GM12878 (cell line): ENCODE measurements around the gene REV3L. TPM values are rescaled to one million over a fixed set of nuclear protein-coding genes. Genes with fewer than 3 reads are reported as not detected.

Experiments
- ATAC-seq: fragments of 200-7000 bp; cut with Tn5 transposase; 3 replicates; pipeline ENCODE4 v1.9.1; 2020; ENCODE audit warnings: mild to moderate bottlenecking, moderate library complexity
- Bru-seq: library from RNA; stranded (reverse); fragments of 400-500 nt; gene quantifications from one replicate; lab custom pipeline; 2021; lab: Mats Ljungman, UMichigan
- BruChase-seq, 2 experiments: library from RNA; stranded (reverse); fragments of 400-500 nt; gene quantifications; one replicate each; lab custom pipeline; 2021; lab: Mats Ljungman, UMichigan
- BruUV-seq: library from RNA; stranded (reverse); fragments of 400-500 nt; replicated peaks from 2 replicates; lab custom pipeline; 2021; lab: Mats Ljungman, UMichigan
- CTCF ChIA-PET: fragments of 300-600 bp; sonication (Branson Sonifier 250); formaldehyde crosslinking; extraction: SDS; loops from one replicate; lab custom pipeline; 2021; ENCODE audit warnings: inconsistent platforms; lab: Yijun Ruan, JAX
- POLR2A ChIA-PET: fragments of 350-600 bp; formaldehyde crosslinking; extraction: SDS; loops from one replicate; lab custom pipeline; 2021; ENCODE audit warnings: inconsistent platforms; lab: Charles Lee
- RAD21 ChIA-PET: fragments of 300-600 bp; sonication (Branson Sonifier 250); formaldehyde crosslinking; loops from one replicate; lab custom pipeline; 2023; ENCODE audit warnings: antibody characterized with exemption; ENCODE audit not compliant: unreplicated experiment; lab: Charles Lee
- SMC1A ChIA-PET: fragments of 300-600 bp; sonication (Branson Sonifier 250); formaldehyde crosslinking; loops from one replicate; lab custom pipeline; 2023; ENCODE audit not compliant: unreplicated experiment, uncharacterized antibody; lab: Charles Lee
- DNase-seq: peaks from one replicate; pipeline ENCODE4 v3.0.0-alpha.2; 2011; ENCODE audit warnings: low read depth, low spot score
- FAIRE-seq: peaks from 3 replicates; lab custom pipeline; 2011; peaks lifted over from hg19 to GRCh38; lab: Jason Lieb, UNC
- H2AFZ ChIP-seq: 2 replicates; pipeline ENCODE4 v1.6.0; 2011; ENCODE audit warnings: low read depth, low read length, control low read depth; ENCODE audit not compliant: control insufficient read depth
- H3K27ac ChIP-seq: 2 replicates; pipeline ENCODE4 v1.5.1; 2011; ENCODE audit warnings: control low read depth; ENCODE audit not compliant: control insufficient read depth, insufficient read depth
- H3K27me3 ChIP-seq, 2 experiments: replicated peaks in 1 of 2; 2 replicates each; pipeline versions ENCODE4 v1.6.0 to v1.6.1; 2011; ENCODE audit warnings: low read length in 1 of 2; ENCODE audit not compliant: control insufficient read depth in 2 of 2, insufficient read depth in 2 of 2
- H3K36me3 ChIP-seq, 2 experiments: 2 replicates each; pipeline ENCODE4 v1.5.1; 2011; ENCODE audit warnings: low read length in 1 of 2; ENCODE audit not compliant: control insufficient read depth in 2 of 2, insufficient read depth in 2 of 2
- H3K4me1 ChIP-seq: 2 replicates; pipeline ENCODE4 v1.6.1; 2011; ENCODE audit warnings: mild to moderate bottlenecking, low read length, moderate library complexity, mixed read lengths; ENCODE audit not compliant: control insufficient read depth, insufficient read depth
- H3K4me2 ChIP-seq: 2 replicates; pipeline ENCODE4 v1.6.0; 2011; ENCODE audit warnings: control low read depth; ENCODE audit not compliant: control insufficient read depth, insufficient read depth
- H3K4me3 ChIP-seq: fragments of 200-600 bp; sonication (generic); 2 replicates; pipeline ENCODE4 v1.5.1; 2016
- H3K79me2 ChIP-seq: 2 replicates; pipeline ENCODE4 v1.6.0; 2011; ENCODE audit warnings: low read length; ENCODE audit not compliant: control insufficient read depth, insufficient read depth
- H3K9ac ChIP-seq: 2 replicates; pipeline ENCODE4 v1.8.0; 2011; ENCODE audit warnings: low read length, control low read depth, mixed read lengths; ENCODE audit not compliant: control insufficient read depth, insufficient read depth
- H3K9me3 ChIP-seq: replicated peaks from 3 replicates; pipeline ENCODE4 v1.5.1; 2011; ENCODE audit warnings: mild to moderate bottlenecking, low read length; ENCODE audit not compliant: control insufficient read depth, insufficient read depth
- H4K20me1 ChIP-seq: 2 replicates; pipeline ENCODE4 v1.6.0; 2011; ENCODE audit not compliant: control insufficient read depth, insufficient read depth
- BHLHE40 ChIP-seq, 2 experiments: fragments of 450-650 bp in 1 of 2; IDR thresholded peaks; 2 replicates each; pipeline ENCODE4 v1.6.1; 2011 to 2017; ENCODE audit warnings: low read depth in 2 of 2, borderline replicate concordance in 1 of 2, improper control_type of control experiment in 1 of 2, low read length in 1 of 2, mild to moderate bottlenecking in 1 of 2
- GABPA ChIP-seq: IDR thresholded peaks from 2 replicates; pipeline ENCODE4 v1.6.1; 2014; ENCODE audit warnings: antibody characterized with exemption, low read depth, mild to moderate bottlenecking, inconsistent platforms
- JUNB ChIP-seq: IDR thresholded peaks from 2 replicates; pipeline ENCODE4 v1.6.1; 2016; ENCODE audit warnings: antibody characterized with exemption, mild to moderate bottlenecking
- NRF1 ChIP-seq: conservative IDR thresholded peaks from 2 replicates; pipeline ENCODE4 v1.6.1; 2011; ENCODE audit warnings: mild to moderate bottlenecking, low read depth, low read length, improper control_type of control experiment
- SMARCA5 ChIP-seq: fragments of 450-650 bp; IDR thresholded peaks from 2 replicates; pipeline ENCODE4 v1.6.1; 2017; ENCODE audit warnings: mild to moderate bottlenecking
- ZNF622 ChIP-seq: fragments of 450-650 bp; IDR thresholded peaks from 2 replicates; pipeline ENCODE4 v1.6.1; 2017; ENCODE audit warnings: mild to moderate bottlenecking, inconsistent platforms
- ZSCAN29 ChIP-seq: fragments of 450-650 bp; IDR thresholded peaks from 2 replicates; pipeline ENCODE4 v1.6.1; 2017; ENCODE audit warnings: mild to moderate bottlenecking, moderate library complexity
- ZZZ3 ChIP-seq: IDR thresholded peaks from 2 replicates; pipeline ENCODE4 v1.6.1; 2011; ENCODE audit warnings: low read depth; ENCODE audit not compliant: control insufficient read depth, insufficient read length
- WGBS: methylation state at CpG from one replicate; pipeline ENCODE4 v1.1.6; 2016; ENCODE audit warnings: low lambda C conversion rate; ENCODE audit not compliant: insufficient replicate concordance, insufficient coverage; ENCODE audit errors: missing lambda C conversion rate; 5-methylcytosine and 5-hydroxymethylcytosine counted together
- in situ Hi-C: fragments of 300-500 bp; cut with MboI; formaldehyde crosslinking; loops from 9 replicates; pipeline ENCODE4 v1.14.3; 2018; ENCODE audit warnings: mixed read lengths
- intact Hi-C: fragments of 100-400 bp; cut with micrococcal nuclease; formaldehyde crosslinking; loops from one replicate; pipeline ENCODE4 v1.14.2; 2022; ENCODE audit not compliant: unreplicated experiment
- long read RNA-seq, 2 experiments: library from polyadenylated mRNA; unstranded; transcript quantifications; one replicate each; pipeline ENCODE4 v2.0.0, GENCODE V29; 2019 to 2020
- polyA minus RNA-seq, 3 experiments: library from RNA; depleted of rRNA, polyadenylated mRNA; stranded (reverse); fragments of >200 nt; gene quantifications; 2 replicates each; pipeline ENCODE4 v1.2.3, GENCODE V29; 2011
- polyA plus RNA-seq, 11 experiments: library from polyadenylated mRNA; depleted of rRNA in 4 of 11; unstranded in 6 of 11; stranded (reverse) in 5 of 11; fragments of >200 nt; fragmentation: Nextera tagmentation in 4 of 11; fragmentation: Illumina TruSeq in 1 of 11; extraction: Ambion mirVana in 4 of 11; extraction: Trizol in 1 of 11; gene quantifications; 1 replicate in 1 of 11; 2 replicates in 10 of 11; pipeline versions ENCODE4 v1.2.1 to v1.2.3, GENCODE V29; 2011 to 2016; ENCODE audit warnings: inconsistent platforms in 2 of 11, missing spikeins in 2 of 11, low read depth in 1 of 11
- total RNA-seq, 4 experiments: library from RNA; depleted of rRNA in 3 of 4; stranded (reverse); fragments of >200 nt in 3 of 4; fragmentation: Illumina TruSeq in 1 of 4; extraction: Trizol in 1 of 4; gene quantifications; 2 replicates each; pipeline versions ENCODE4 v1.2.1 to v1.2.3, GENCODE V29; 2013 to 2021
- TF ChIP-seq, protein P1 (sequence below): IDR thresholded peaks from 2 replicates; pipeline ENCODE4 v1.6.1; 2011; ENCODE audit warnings: borderline replicate concordance, low read depth, mild to moderate bottlenecking, moderate library complexity, mixed read lengths, low read length; ENCODE audit not compliant: insufficient read depth; ENCODE audit errors: extremely low read length
- TF ChIP-seq, protein P2 (sequence below), 3 experiments: IDR thresholded peaks in 2 of 3; conservative IDR thresholded peaks in 1 of 3; 2 replicates each; pipeline ENCODE4 v1.5.1; 2011; ENCODE audit warnings: low read depth in 3 of 3, low read length in 3 of 3, mild to moderate bottlenecking in 3 of 3, control low read depth in 2 of 3, moderate library complexity in 2 of 3, inconsistent platforms in 1 of 3, mixed read lengths in 1 of 3; ENCODE audit not compliant: control insufficient read depth in 2 of 3, insufficient read depth in 1 of 3; ENCODE audit errors: extremely low read depth in 1 of 3

Gene REV3L, protein sequence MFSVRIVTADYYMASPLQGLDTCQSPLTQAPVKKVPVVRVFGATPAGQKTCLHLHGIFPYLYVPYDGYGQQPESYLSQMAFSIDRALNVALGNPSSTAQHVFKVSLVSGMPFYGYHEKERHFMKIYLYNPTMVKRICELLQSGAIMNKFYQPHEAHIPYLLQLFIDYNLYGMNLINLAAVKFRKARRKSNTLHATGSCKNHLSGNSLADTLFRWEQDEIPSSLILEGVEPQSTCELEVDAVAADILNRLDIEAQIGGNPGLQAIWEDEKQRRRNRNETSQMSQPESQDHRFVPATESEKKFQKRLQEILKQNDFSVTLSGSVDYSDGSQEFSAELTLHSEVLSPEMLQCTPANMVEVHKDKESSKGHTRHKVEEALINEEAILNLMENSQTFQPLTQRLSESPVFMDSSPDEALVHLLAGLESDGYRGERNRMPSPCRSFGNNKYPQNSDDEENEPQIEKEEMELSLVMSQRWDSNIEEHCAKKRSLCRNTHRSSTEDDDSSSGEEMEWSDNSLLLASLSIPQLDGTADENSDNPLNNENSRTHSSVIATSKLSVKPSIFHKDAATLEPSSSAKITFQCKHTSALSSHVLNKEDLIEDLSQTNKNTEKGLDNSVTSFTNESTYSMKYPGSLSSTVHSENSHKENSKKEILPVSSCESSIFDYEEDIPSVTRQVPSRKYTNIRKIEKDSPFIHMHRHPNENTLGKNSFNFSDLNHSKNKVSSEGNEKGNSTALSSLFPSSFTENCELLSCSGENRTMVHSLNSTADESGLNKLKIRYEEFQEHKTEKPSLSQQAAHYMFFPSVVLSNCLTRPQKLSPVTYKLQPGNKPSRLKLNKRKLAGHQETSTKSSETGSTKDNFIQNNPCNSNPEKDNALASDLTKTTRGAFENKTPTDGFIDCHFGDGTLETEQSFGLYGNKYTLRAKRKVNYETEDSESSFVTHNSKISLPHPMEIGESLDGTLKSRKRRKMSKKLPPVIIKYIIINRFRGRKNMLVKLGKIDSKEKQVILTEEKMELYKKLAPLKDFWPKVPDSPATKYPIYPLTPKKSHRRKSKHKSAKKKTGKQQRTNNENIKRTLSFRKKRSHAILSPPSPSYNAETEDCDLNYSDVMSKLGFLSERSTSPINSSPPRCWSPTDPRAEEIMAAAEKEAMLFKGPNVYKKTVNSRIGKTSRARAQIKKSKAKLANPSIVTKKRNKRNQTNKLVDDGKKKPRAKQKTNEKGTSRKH (N-terminal part only)
- total RNA-seq (2013; cell fraction: nucleolus; rRNA removed) = 133 and 149 TPM in 2 replicates
- 24.9 and 32.5 TPM in 2 replicates for total RNA-seq (2014; rRNA removed)
- total RNA-seq (2014; rRNA removed; fragmentation: Illumina TruSeq; extraction: Trizol) = 29.3 and 30.1 TPM in 2 replicates
- 18.9 and 20.4 TPM in 2 replicates for total RNA-seq (2021)
- 6.9 TPM for polyA plus RNA-seq (2011; ENCODE audit: low read depth)
- polyA plus RNA-seq (2011; rRNA removed) = 33.6 and 46.9 TPM in 2 replicates
- 12.9 and 13.8 TPM in 2 replicates for polyA plus RNA-seq (2011; cell fraction: cytosol; rRNA removed)
- 24.7 and 30.4 TPM in 2 replicates for polyA plus RNA-seq (2011; cell fraction: nucleus; rRNA removed)
- 8.3 and 11.5 TPM in 2 replicates for polyA plus RNA-seq (2012)
- polyA plus RNA-seq (2014; fragmentation: Illumina TruSeq; extraction: Trizol) = 22.2 and 24.2 TPM in 2 replicates
- polyA plus RNA-seq (2014; fragmentation: Nextera tagmentation; extraction: Ambion mirVana) = 1 to 10 TPM; 7.6 to 8.6 TPM
- 13.6 and 17.9 TPM in 2 replicates for polyA plus RNA-seq (2014; rRNA removed)
- polyA plus RNA-seq (2016; fragmentation: Nextera tagmentation; extraction: Ambion mirVana) = 10 to 100 TPM; 20.9 to 22.5 TPM
- 43.9 and 57.9 TPM in 2 replicates for polyA minus RNA-seq (2011; rRNA and poly(A)+ RNA removed)
- polyA minus RNA-seq (2011; cell fraction: cytosol; rRNA and poly(A)+ RNA removed) = 21.4 and 26.6 TPM in 2 replicates
- 42.3 and 68.2 TPM in 2 replicates for polyA minus RNA-seq (2011; cell fraction: nucleus; rRNA and poly(A)+ RNA removed)
- Bru-seq, nascent RNA = percentile 88 among the genes with signal in this experiment
- percentile 80 among the genes with signal in this experiment for BruChase-seq, experiment 1, labeled RNA remaining after a 6-hour chase
- BruChase-seq, experiment 2, labeled RNA remaining after a 2-hour chase = percentile 89 among the genes with signal in this experiment
- long read RNA-seq, experiment 1, partial matches to known transcripts = 9 of 15 reads
- long read RNA-seq, experiment 1, other reads (novel, unspliced or antisense) = 6 of 15 reads
- long read RNA-seq, experiment 2, partial matches to known transcripts = 16 of 36 reads
- long read RNA-seq, experiment 2, other reads (novel, unspliced or antisense) = 20 of 36 reads

DNA sequence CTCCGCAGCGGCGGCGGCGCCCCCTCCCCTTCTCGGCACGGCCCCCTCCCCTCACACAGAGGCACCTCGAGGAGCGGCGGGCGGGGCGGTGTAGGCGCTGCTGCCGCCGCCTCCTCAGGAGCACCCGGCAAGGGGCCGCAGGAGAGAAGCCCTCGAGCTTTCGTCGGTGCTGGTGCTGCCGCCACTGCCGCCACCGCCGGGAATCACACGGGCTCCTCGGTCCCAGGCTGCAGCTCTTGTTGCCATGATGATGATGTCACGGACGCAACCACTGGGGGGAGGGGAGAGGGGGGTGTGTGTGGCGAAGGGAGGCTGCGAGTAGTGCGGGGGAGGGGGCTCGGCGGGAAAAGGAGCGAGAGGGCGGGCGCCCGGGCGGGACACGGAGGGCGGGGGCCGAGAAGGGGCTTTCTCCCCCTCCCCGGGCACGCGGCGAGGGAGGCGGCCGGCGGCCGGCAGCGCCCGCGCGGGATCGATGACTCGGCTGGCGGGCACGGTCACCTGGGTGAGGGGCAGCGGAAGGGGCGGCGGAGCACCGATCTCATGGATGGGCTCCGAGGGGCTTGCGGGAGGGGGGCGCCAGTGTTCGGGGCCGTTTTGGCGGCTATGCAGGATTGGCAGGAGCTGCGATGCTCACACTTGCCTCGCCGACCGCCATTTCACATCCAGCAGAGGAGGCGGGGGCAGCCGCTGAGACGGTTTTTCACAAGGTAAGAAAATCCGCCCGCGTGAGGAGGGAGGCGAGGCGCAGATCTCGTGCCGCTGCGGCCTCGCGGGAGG lies at the start of gene REV3L:
TSS of gene REV3L (minus strand) at position 260 of the 777 bp plus-strand sequence. CDS start 330 bp downstream, outside the sequence.
- Histone ChIP-seq H3K27ac (peak within 1 kb of the TSS; percentile 98), H3K27me3 (no peaks in the 10 kb centered on the region), H3K4me2 (peak within 1 kb of the TSS; percentile 78), H3K9ac (peak within 1 kb of the TSS; percentile 96), H2AFZ (peak within 1 kb of the TSS; percentile 87), H3K4me3 (peak within 1 kb of the TSS; percentile 88), H3K9me3 (peaks cover 4% of the 10 kb centered on the region), H4K20me1 (no peaks in the 10 kb centered on the region), H3K4me1 (peaks cover 17% of the 10 kb centered on the region), H3K36me3 (no peaks in the 10 kb centered on the region), H3K79me2 (peaks cover 78% of the 10 kb centered on the region)
- intact Hi-C loops (loop anchor here (1.0 to 5.0 kb wide), 4 partner anchors 122 to 560 kb away; partner anchors contain the start of gene TRAF3IP2), in situ Hi-C loops (no loop called here)
- ATAC-seq (peak; percentile 51), DNase-seq (peak; percentile 61), FAIRE-seq (no peak)
- 1% methylated on average over 44 of the region's 84 CpGs for WGBS
- RAD21 ChIA-PET = interaction anchor here (0.8 to 2.5 kb wide), 3 partner anchors 73 to 224 kb away, joined by 3 to 26 read pairs (median 10); partner anchors contain the start of gene TRAF3IP2
- no TSS peak for BruUV-seq
- CTCF ChIA-PET = interaction anchor here (0.6 to 2.9 kb wide), 4 partner anchors 11 to 389 kb away, joined by 3 to 15 read pairs (median 4); a partner anchor contains a TSS
- SMC1A ChIA-PET = interaction anchor here (1.0 to 3.0 kb wide), 2 partner anchors 69 to 224 kb away, joined by 3 to 15 read pairs; a partner anchor contains a TSS
- POLR2A ChIA-PET = interaction anchor here (0.6 to 3.6 kb wide), 5 partner anchors 10 to 224 kb away, joined by 3 to 26 read pairs (median 5); a partner anchor contains a TSS
- TF ChIP-seq SMARCA5 (no peak), NRF1 (no peak), JUNB (no peak), GABPA (no peak), BHLHE40 (IDR thresholded peaks at IDR 0.05; ENCODE audit: borderline replicate concordance in 1 of 2, low read depth in 2 of 2, low read length in 1 of 2) (peak in 1 of 2 experiments; percentile 94; a peak in 2 of 4 replicates), ZZZ3 (no peak), ZNF622 (no peak), ZSCAN29 (no peak)
- TF ChIP-seq, protein P1, sequence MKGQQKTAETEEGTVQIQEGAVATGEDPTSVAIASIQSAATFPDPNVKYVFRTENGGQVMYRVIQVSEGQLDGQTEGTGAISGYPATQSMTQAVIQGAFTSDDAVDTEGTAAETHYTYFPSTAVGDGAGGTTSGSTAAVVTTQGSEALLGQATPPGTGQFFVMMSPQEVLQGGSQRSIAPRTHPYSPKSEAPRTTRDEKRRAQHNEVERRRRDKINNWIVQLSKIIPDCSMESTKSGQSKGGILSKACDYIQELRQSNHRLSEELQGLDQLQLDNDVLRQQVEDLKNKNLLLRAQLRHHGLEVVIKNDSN = peak; percentile 63
- TF ChIP-seq, protein P2, sequence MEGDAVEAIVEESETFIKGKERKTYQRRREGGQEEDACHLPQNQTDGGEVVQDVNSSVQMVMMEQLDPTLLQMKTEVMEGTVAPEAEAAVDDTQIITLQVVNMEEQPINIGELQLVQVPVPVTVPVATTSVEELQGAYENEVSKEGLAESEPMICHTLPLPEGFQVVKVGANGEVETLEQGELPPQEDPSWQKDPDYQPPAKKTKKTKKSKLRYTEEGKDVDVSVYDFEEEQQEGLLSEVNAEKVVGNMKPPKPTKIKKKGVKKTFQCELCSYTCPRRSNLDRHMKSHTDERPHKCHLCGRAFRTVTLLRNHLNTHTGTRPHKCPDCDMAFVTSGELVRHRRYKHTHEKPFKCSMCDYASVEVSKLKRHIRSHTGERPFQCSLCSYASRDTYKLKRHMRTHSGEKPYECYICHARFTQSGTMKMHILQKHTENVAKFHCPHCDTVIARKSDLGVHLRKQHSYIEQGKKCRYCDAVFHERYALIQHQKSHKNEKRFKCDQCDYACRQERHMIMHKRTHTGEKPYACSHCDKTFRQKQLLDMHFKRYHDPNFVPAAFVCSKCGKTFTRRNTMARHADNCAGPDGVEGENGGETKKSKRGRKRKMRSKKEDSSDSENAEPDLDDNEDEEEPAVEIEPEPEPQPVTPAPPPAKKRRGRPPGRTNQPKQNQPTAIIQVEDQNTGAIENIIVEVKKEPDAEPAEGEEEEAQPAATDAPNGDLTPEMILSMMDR (IDR thresholded peaks at IDR 0.05 in 2 of 3, conservative IDR thresholded peaks at IDR 0.05 in 1 of 3; ENCODE audit: control insufficient read depth in 2 of 3, extremely low read depth in 1 of 3, insufficient read depth in 1 of 3, low read depth in 3 of 3, low read length in 3 of 3) = no peak
